Hepatocyte (in vitro differentiated cells): ENCODE results near the gene ZC3HAV1.

Experiments
- EZH2 ChIP-seq: fragments of 200-600 bp; sonication (generic); IDR thresholded peaks from 2 replicates; pipeline ENCODE4 v1.6.1; 2016; ENCODE audit warnings: antibody characterized with exemption, mild to moderate bottlenecking, borderline replicate concordance
- TF ChIP-seq, protein P1 (sequence below): fragments of 200-600 bp; sonication (generic); IDR thresholded peaks from 2 replicates; pipeline ENCODE4 v1.5.1; 2016; ENCODE audit warnings: antibody characterized with exemption, mild to moderate bottlenecking; ENCODE audit not compliant: poor library complexity

DNA sequence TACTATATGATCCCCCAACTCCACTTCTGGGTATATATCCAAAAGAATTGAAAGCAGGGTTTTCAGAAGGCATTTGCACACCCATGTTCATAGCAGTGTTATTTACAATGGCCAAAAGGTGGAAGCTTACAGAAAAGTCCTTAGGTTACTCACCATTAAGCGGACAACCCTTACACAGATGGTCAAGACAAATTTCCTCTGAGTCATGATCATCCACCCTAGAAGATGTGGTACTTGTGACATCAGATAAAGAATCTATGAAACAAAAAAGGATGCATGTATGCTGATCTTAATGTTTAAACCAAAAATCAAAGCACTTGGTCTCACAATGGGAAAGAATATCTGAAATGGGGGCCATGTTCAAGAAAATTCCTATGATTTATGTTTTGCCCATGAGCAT, 31.1 kb downstream of the ZC3HAV1 start:
- TF ChIP-seq, protein P1, sequence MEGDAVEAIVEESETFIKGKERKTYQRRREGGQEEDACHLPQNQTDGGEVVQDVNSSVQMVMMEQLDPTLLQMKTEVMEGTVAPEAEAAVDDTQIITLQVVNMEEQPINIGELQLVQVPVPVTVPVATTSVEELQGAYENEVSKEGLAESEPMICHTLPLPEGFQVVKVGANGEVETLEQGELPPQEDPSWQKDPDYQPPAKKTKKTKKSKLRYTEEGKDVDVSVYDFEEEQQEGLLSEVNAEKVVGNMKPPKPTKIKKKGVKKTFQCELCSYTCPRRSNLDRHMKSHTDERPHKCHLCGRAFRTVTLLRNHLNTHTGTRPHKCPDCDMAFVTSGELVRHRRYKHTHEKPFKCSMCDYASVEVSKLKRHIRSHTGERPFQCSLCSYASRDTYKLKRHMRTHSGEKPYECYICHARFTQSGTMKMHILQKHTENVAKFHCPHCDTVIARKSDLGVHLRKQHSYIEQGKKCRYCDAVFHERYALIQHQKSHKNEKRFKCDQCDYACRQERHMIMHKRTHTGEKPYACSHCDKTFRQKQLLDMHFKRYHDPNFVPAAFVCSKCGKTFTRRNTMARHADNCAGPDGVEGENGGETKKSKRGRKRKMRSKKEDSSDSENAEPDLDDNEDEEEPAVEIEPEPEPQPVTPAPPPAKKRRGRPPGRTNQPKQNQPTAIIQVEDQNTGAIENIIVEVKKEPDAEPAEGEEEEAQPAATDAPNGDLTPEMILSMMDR, result no peak
- no peak for TF ChIP-seq EZH2
